ENCODE measurements around the gene ZNF263. TPM values are rescaled to one million over a fixed set of nuclear protein-coding genes. Genes with fewer than 3 reads are reported as not detected.

ZNF263 gene
- total and polyA plus RNA-seq, 2 of the 13 experiments (the other 11 are each of a cell fraction or from before 2014, with no cell fraction given), result 10.2 to 41.2 TPM

- Histone ChIP-seq H3K9me3 (ENCODE audit: low read length) (no peaks in the 10 kb centered on the region), H3K79me2 (ENCODE audit: insufficient read depth, low read length) (no peaks in the 10 kb centered on the region), H3K4me1 (ENCODE audit: insufficient read depth, low read length) (peaks cover 43% of the 10 kb centered on the region), H4K20me1 (ENCODE audit: insufficient read depth, low read length) (no peaks in the 10 kb centered on the region), H3K9ac (ENCODE audit: insufficient read depth, low read depth, low read length) (no peak within 1 kb of the TSS; the same call in 1 of the 2 replicates), H3K36me3 (replicated peaks in 1 of 2; ENCODE audit: control insufficient read depth in 1 of 2, insufficient read depth in 2 of 2, low read length in 2 of 2) (no peaks in the 10 kb centered on the region), H3K27me3 (ENCODE audit: control insufficient read depth in 1 of 2, insufficient read depth in 2 of 2, low read length in 2 of 2) (peaks cover 7 to 34% of the 10 kb centered on the region in 2 experiments; a peak in 4 of 5 replicates), H3K4me2 (ENCODE audit: low read depth, low read length) (peak within 1 kb of the TSS; percentile 45; the same call in 1 of the 2 replicates), H3K27ac (ENCODE audit: extremely low read length, insufficient read depth, low read length) (no peak within 1 kb of the TSS), H3K4me3 (replicated peaks in 1 of 3; ENCODE audit: insufficient read depth in 1 of 3, low read depth in 2 of 3, low read length in 3 of 3) (no peak within 1 kb of the TSS), H2AFZ (ENCODE audit: low read length) (no peak within 1 kb of the TSS)
- FAIRE-seq (no peak), DNase-seq (ENCODE audit: low spot score) (no peak), ATAC-seq (peak; percentile 47)
- intact Hi-C loops (cut with micrococcal nuclease; ENCODE audit: unreplicated experiment) (no loop called here), in situ Hi-C loops (cut with HindIII; ENCODE audit: extremely low pct_ligation_motif_present, low pct_unique_long_range_greater_than_20kb) (no loop called here)
- 23% methylated on average over 7 of the region's 14 CpGs for WGBS (ENCODE audit: low lambda C conversion rate)
- BruUV-seq (replicated peaks), result no TSS peak
- CTCF ChIA-PET (ENCODE audit: low intra/inter-chr PET ratio, low total read pairs), result no interaction called here
- POLR2A ChIA-PET, result interaction anchor here (1.6 kb wide), 1 partner anchor 10 kb away, joined by 5 read pairs; no protein-coding TSS in a partner anchor
- TF ChIP-seq REST (IDR thresholded peaks at IDR 0.05; ENCODE audit: borderline replicate concordance in 1 of 2, low read depth in 1 of 2, low read length in 2 of 2), result peak in 1 of 2 experiments; percentile 77; a peak in 2 of 4 replicates
- TF ChIP-seq MXD4 (CRISPR knock-in tag; IDR thresholded peaks at IDR 0.05), result no peak
- TF ChIP-seq CEBPB (IDR thresholded peaks at IDR 0.05; ENCODE audit: borderline replicate concordance, low read depth, low read length), result peak; percentile 36; the same call in 1 of the 2 replicates
- TF ChIP-seq ZBTB25 (CRISPR knock-in tag; IDR thresholded peaks at IDR 0.05), result no peak
- TF ChIP-seq ZNF781 (CRISPR knock-in tag; IDR thresholded peaks at IDR 0.05; ENCODE audit: borderline replicate concordance, not compliant biosample characterization), result no peak
- TF ChIP-seq UBTF (CRISPR knock-in tag; IDR thresholded peaks at IDR 0.05), result peak; percentile 10; the same call in 1 of the 2 replicates
- no peak for TF ChIP-seq TBP (CRISPR knock-in tag; IDR thresholded peaks at IDR 0.05)
- TF ChIP-seq RBFOX2 (IDR thresholded peaks at IDR 0.05; ENCODE audit: low read depth, low read length), result no peak
- no peak for TF ChIP-seq TAF1 (CRISPR knock-in tag; IDR thresholded peaks at IDR 0.05)
- no peak for TF ChIP-seq MEIS2 (CRISPR knock-in tag; IDR thresholded peaks at IDR 0.05)
- TF ChIP-seq ZFP37 (CRISPR knock-in tag; IDR thresholded peaks at IDR 0.05; ENCODE audit: borderline replicate concordance), result no peak
- 0 out of 2 replicates have a peak, but pooled peaks have one; percentile 14 for TF ChIP-seq CEBPG (CRISPR knock-in tag; IDR thresholded peaks at IDR 0.05)
- TF ChIP-seq STAG1 (CRISPR knock-in tag; IDR thresholded peaks at IDR 0.05), result no peak
- TF ChIP-seq KMT2B (CRISPR knock-in tag; IDR thresholded peaks at IDR 0.05), result no peak
- TF ChIP-seq MXI1 (IDR thresholded peaks at IDR 0.05; ENCODE audit: borderline replicate concordance, low read depth, low read length), result no peak
- no peak for TF ChIP-seq ZNF225 (CRISPR knock-in tag; IDR thresholded peaks at IDR 0.05)
- TF ChIP-seq ZNF598 (CRISPR knock-in tag; IDR thresholded peaks at IDR 0.05; ENCODE audit: borderline replicate concordance), result no peak
- no peak for TF ChIP-seq CBX5 (CRISPR knock-in tag; IDR thresholded peaks at IDR 0.05; ENCODE audit: borderline replicate concordance)
These were observed 27.0 kb upstream of the ZNF263 start, which contains the start of gene MEFV for GRCh38 chr16:3256146-3256865. Gene MEFV, minus strand, starts transcription at chr16:3256633. Its CDS starts 46 bp downstream, at chr16:3256587.

Measured in HepG2 (cell line).